Right ventricle myocardium inferior (tissue), 1 donor: ENCODE data around the gene SLC10A4. TPM values are rescaled to one million over a fixed set of nuclear protein-coding genes. Genes with fewer than 3 reads are reported as not detected.

Experiments
- ATAC-seq: fragments of 200-7000 bp; cut with Tn5 transposase; one replicate; pipeline ENCODE4 v1.9.1; 2020; ENCODE audit warnings: mild to moderate bottlenecking, moderate library complexity
- DNase-seq: peaks from one replicate; pipeline ENCODE4 v3.0.0; 2021; ENCODE audit errors: missing footprints
- intact Hi-C: fragments of 100-400 bp; cut with DNase I; formaldehyde crosslinking; loops from one replicate; pipeline ENCODE4 v1.11.0; 2022
- total RNA-seq: library from RNA; stranded (reverse); fragmentation: NEBNext Ultra II Directional; extraction: Animal tissue kit (Norgen Biotek cat#: 25700); gene quantifications from one replicate; pipeline ENCODE4 v1.2.1, GENCODE V29; 2021
- donor health status: DM: no; HTN: yes; CAD: no; lungs with severe emphysema.

SLC10A4 gene
- total RNA-seq, 1 donor from 2014 or later: not detected

GRCh38 chr4:48483777-48484493 is 792 bp downstream of the SLC10A4 start:
- ATAC-seq (no peak), DNase-seq (no peak)
- intact Hi-C loops: no loop called here

GRCh38 chr4:48484494-48485168 is 1.5 kb downstream of the SLC10A4 start:
- ATAC-seq (no peak), DNase-seq (no peak)
- intact Hi-C loops: no loop called here

GRCh38 chr4:48489683-48490011 is 6.5 kb downstream of the SLC10A4 start:
- DNase-seq (no peak), ATAC-seq (no peak)
- intact Hi-C loops: no loop called here

- ATAC-seq (no peak), DNase-seq (no peak)
- intact Hi-C loops: no loop called here
These were observed 7.0 kb downstream of the SLC10A4 start, which contains the start of gene ZAR1 for GRCh38 chr4:48490012-48490679. Gene ZAR1 (plus strand): TSS chr4:48490252. CDS start chr4:48490292, 40 bp downstream.

GRCh38 chr4:48490680-48491513 is 7.8 kb downstream of the SLC10A4 start:
- intact Hi-C loops: no loop called here
- ATAC-seq (no peak), DNase-seq (no peak)

- ATAC-seq (no peak), DNase-seq (no peak)
- intact Hi-C loops: no loop called here
These were observed 8.5 kb downstream of the SLC10A4 start for GRCh38 chr4:48491514-48492176.

- intact Hi-C loops: no loop called here
- no peak for DNase-seq
- ATAC-seq: no peak
These were observed 10.4 kb downstream of the SLC10A4 start for GRCh38 chr4:48493452-48494100.

- DNase-seq (no peak), ATAC-seq (no peak)
- intact Hi-C loops: no loop called here
These were observed 12.8 kb downstream of the SLC10A4 start for GRCh38 chr4:48495941-48496340.

- no peak for DNase-seq
- no peak for ATAC-seq
- intact Hi-C loops: no loop called here
These were observed 15.8 kb downstream of the SLC10A4 start for GRCh38 chr4:48498895-48499294.

GRCh38 chr4:48499551-48500066 is 16.5 kb downstream of the SLC10A4 start:
- DNase-seq (no peak), ATAC-seq (no peak)
- intact Hi-C loops: no loop called here

- intact Hi-C loops: no loop called here
- ATAC-seq: no peak
- DNase-seq: no peak
These were observed 20.3 kb downstream of the SLC10A4 start for GRCh38 chr4:48503233-48504025.

GRCh38 chr4:48504026-48504330 is 20.8 kb downstream of the SLC10A4 start:
- DNase-seq (no peak), ATAC-seq (no peak)
- intact Hi-C loops: no loop called here

- intact Hi-C loops: no loop called here
- ATAC-seq: no peak
- no peak for DNase-seq
These were observed 21.2 kb downstream of the SLC10A4 start for GRCh38 chr4:48504352-48504751.

GRCh38 chr4:48506716-48507115 is 23.6 kb downstream of the SLC10A4 start:
- no peak for ATAC-seq
- DNase-seq: no peak
- intact Hi-C loops: no loop called here

- ATAC-seq (no peak), DNase-seq (no peak)
- intact Hi-C loops: no loop called here
These were observed 26.4 kb downstream of the SLC10A4 start for GRCh38 chr4:48509543-48509942.

GRCh38 chr4:48518143-48518542 is 35.0 kb downstream of the SLC10A4 start:
- DNase-seq (no peak), ATAC-seq (no peak)
- intact Hi-C loops: no loop called here

- no peak for ATAC-seq
- intact Hi-C loops: no loop called here
These were observed 43.3 kb downstream of the SLC10A4 start for GRCh38 chr4:48526406-48526805.

More at GRCh38 chr4:48526406-48526805, 43.3 kb downstream of the SLC10A4 start:
- no peak for DNase-seq
